GM10266 (cell line): ENCODE data around the gene UGT2B10.

ENCODE experiments used
- DNase-seq: peaks from one replicate; pipeline ENCODE4 v3.0.0; 2012; ENCODE audit errors: extremely low spot score
- CTCF ChIP-seq: IDR thresholded peaks from 2 replicates; pipeline ENCODE4 v1.5.1; 2012; ENCODE audit warnings: mild to moderate bottlenecking, low read depth; ENCODE audit not compliant: control insufficient read depth, insufficient read depth; ENCODE audit errors: missing control alignments

The UGT2B10 gene

GRCh38 chr4:68859655-68860054 lies 43.9 kb downstream of the UGT2B10 start:
- DNase-seq, result no peak

GRCh38 chr4:68861057-68861456 lies 45.3 kb downstream of the UGT2B10 start:
- TF ChIP-seq CTCF, result no peak
- DNase-seq, result no peak

More at GRCh38 chr4:68859655-68860054, 43.9 kb downstream of the UGT2B10 start:
- TF ChIP-seq CTCF, result no peak

GRCh38 chr4:68864438-68865187 lies 48.8 kb downstream of the UGT2B10 start:
- TF ChIP-seq CTCF, result no peak
- no peak for DNase-seq

- no peak for DNase-seq
- no peak for TF ChIP-seq CTCF
Measured at GRCh38 chr4:68865188-68865638, 49.4 kb downstream of the UGT2B10 start.

GRCh38 chr4:68865760-68866159 lies 50.0 kb downstream of the UGT2B10 start:
- no peak for DNase-seq
- TF ChIP-seq CTCF, result no peak

GRCh38 chr4:68869274-68869773 lies 53.5 kb downstream of the UGT2B10 start:
- TF ChIP-seq CTCF, result no peak
- no peak for DNase-seq
